Fibroblast of peridontal ligament (primary cell): ENCODE measurements around the gene ARHGAP18.

Experiments
- DNase-seq: peaks from one replicate; pipeline ENCODE4 v3.0.0-alpha.2; 2010; ENCODE audit errors: extremely low read depth

Gene ARHGAP18

DNA sequence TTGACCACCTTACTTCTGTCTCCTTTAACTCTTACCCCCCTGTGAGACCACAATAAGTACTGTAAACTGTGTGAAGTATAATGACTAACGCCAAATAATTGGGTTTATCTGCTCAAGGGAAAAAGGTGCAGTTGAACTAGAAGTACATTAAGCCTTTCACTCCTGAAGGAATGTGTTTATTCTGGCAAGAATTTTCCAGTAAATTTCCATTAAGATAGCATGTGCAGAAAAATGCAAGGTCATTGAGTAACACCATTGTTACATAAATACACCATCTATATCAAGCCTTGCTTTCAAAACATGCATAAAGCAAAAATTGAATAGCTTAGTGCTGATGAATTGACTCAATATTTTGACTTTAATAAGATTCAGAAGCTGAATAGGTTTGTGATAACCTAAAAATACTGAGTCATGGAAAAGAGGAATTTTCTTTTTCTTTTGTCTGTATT, 65.4 kb downstream of the ARHGAP18 start:
- peak; percentile 73 for DNase-seq

DNA sequence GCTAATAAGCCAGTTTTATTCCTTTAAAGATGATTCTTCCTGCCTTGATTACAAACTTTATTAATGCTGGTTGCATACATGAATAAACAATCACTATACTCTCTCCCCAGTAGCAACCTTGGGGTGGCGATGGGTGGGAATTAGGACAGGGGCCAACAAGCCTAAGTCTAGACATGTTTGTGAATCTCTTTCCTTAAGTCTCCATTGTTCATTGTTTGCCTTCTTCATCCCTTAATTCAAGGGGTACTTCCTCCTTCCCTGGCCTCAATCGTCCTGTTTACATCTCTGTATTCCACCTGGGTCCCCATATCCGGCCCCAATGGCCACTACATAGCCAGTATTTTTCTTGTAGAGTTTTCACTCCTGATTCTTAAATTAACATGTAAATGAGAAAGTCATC, 66.0 kb downstream of the ARHGAP18 start:
- no peak for DNase-seq

DNA sequence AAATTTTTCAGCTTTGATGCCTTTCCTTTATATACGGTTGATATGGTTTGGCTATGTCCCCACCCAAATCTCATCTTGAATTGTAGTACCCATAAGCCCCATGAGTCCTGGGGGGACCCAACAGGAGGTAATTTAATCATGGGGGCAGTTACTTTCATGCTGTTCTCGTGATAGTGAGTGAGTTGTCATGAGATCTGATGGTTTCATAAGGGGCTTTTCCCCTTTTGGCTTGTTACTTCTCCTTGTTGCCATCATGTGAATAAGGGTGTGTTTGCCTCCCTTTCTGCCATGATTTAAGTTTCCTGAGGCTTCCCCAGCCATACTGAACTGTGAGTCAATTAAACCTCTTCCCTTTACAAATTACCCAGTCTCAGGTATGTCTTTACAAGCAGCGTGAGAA, 66.8 kb downstream of the ARHGAP18 start:
- DNase-seq: no peak

DNA sequence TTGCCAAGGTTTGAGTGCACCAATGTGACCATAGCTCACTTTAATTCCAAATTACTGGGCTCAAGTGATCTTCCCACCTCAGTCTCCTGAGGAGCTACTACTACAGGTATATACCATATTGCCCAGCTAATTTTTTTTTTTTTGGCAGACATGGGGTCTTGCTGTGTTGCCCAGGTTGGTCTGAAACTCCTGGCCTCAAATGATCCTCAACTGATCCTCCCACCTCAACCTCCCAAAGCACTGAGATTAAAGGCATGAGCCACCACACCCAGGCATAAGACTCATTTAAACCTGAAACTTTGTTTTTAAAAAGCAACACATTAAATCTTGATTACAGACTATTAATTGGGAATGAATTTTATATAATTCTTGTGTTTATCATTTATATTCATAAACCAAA, 67.7 kb downstream of the ARHGAP18 start:
- no peak for DNase-seq

DNA sequence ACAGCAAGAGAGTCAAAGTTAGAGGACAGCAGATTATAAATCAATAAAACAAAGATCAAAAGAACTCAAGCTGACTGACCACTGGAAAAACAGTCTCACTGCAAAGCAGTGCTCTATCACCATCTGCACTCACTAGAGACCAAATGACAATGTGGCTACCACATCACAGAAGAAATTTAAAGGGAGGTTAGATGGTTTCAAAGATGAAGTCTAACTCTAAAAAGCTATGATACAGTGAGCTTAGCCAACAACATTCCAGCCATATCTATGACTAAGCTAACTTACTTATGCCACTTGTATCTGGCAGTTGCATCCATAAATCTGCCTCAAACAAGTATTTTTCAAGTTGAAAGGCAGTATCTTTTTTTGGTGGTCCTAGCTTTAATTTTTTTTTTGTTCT, 68.6 kb downstream of the ARHGAP18 start:
- DNase-seq: peak; percentile 80

DNA sequence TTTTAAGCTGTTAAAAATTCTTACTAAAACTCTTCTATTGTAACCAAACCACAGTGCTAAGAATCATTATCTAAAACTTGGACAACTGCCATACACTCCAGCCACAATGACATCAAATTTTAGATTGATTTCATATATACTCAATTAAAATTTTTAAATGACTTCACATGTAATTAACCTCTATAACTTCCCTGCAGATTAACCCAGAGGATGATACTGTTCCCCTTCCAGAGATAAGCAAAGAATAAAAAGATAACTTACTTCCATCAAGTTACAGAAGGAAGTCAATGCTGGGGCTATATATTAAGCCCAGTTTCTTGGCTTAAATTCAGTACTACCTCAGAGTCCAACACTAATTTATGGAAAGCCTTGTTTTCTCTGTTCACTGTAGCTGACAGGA, 71.3 kb downstream of the ARHGAP18 start:
- DNase-seq: no peak

DNA sequence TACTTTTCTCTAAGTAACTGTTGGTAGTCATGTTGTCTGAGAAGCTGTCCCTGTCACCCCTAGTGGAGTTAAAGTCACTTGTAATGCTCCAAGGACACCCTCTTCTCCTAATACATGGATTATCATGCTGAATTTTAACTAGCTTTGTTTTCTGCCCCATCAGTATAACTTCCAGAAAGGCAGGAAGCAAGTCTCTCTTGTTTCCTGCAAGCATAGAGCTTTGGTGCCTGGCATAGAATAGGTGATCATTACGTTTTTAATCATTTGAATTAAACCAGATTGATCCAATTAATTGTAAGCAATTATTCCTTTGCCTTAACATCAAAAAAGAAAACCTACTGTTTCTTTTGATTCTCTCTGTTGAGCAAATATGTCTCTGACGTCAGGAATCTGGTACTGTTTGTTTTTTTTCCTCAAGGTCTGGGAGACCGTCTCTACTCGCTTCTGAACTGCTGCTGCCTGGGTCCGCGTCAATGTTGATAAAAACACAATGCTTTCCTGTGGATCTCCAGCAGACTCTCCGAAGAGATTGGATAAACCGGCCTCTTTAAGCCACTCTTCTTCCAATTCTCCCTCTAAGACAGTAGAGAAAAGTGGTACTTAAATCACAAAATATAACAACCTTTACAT, 71.8 kb downstream of the ARHGAP18 start:
- peak; percentile 86 for DNase-seq

DNA sequence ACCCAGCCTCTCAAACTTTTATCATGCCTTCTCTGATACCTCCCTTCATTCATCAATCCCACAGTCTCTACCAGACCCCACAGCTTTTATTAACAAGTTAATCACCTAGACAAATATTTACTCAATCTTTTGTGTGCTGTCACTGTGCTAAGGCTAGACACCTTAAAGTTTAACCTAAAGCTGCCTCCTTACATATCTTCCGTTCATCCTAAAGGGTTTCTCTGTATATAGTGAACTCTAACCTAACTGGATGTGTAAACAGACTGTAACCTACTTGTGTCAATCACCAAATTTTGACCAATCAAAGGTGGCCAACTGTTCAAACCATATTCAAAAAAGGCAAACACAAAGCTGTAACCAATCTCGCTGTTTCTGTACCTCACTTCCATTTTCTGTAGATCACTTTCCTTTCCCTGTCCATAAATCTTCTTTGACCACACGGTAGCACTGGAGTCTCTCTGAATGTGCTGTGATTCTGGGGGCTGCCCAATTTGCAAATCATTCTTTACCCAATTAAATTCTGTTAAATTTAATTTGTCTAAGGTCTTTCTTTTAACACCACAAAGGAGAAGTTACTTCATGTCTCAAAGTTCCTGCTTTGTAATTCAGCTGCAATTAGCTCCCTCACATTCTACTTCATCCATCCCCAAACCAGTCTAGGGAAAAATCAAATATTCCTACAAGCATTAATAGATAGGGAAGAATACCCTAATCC, 72.5 kb downstream of the ARHGAP18 start:
- no peak for DNase-seq

DNA sequence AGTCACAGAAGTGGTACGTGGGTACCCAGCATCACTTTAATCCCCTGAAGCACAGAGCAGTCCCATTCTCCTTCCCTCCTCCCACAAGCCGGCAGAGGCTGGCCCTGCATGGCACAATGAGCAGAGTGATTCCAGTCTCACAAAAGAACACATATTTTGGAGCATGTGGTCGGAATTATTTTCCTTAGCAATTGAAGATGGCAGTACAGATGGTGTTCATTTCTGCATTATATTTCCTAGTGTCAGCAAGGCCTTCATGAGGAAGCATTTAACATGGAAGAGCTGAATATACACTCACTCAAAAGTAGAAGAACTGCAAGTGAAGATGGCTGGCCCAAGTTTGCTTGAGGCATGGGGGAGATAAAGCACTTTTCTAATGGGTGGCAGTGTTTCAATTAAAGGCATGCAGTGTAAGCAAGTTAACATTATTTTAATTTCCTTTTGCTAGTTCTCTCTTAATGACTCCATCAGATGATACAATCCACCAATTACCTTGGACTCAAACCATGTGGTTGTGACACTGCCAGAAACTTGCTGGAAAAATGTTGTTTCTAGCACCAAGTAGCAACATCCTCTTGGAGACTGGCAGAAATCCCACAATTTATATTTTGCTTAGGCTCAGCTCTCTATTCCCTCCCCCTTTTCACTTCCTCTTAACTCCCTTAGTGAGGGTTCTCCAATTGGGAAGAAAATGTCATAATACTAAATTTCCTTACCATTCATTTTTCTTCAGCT, 74.4 kb downstream of the ARHGAP18 start:
- DNase-seq: peak; percentile 94

DNA sequence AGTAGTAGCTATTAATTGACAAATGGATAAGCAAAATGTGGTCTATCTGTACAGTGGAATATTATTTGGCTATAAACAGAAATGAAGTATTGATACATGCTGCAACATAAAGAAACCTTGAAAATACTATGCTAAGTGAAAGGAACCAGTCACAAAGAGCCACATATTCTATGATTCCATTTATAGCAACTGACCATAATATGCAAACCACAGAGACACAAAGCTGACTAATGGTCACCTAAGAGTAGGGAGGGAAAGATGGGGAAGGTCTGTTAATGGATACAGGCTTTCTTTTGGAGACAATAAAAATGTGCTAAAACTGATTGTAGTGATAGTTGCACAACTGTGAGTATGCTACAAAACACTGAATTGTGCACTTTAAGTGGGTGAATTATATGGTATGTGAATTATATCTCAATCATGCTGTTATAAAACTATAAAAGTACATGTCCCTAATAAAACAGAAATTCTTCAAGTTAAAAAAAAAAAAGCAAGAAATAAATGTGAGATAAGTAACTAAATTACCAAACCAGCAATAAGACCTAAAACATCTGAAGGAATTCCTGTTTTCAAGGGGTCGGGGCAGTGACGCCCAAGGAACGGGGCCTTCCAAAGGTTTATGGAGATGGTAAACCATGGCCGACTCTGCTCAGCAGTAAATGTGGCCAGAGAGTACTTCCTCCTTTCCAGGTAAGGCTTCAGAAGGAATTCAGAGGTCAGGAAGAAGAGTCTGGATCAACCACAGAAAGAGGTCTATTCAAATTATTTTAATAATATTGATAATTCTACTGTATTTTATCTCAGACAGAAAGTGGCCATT, 75.4 kb downstream of the ARHGAP18 start:
- DNase-seq: no peak

DNA sequence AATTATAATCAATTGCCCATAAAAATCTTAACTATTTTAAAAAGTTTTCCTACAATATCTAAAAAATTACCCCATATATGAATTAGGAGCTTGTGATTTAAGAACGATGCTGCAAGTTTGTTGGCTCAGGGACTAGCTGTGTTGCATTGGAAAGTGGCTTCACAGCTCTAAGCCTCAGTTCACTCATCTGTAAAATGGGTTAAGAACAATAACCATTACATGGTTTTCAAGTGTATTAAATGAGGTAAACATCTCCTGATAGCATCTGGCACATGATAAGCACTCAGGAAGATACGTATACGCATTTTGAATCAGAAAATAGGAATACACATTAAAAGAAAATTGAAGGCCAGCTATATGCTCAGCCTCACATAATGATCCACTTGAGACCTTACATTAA, 76.4 kb downstream of the ARHGAP18 start:
- no peak for DNase-seq

DNA sequence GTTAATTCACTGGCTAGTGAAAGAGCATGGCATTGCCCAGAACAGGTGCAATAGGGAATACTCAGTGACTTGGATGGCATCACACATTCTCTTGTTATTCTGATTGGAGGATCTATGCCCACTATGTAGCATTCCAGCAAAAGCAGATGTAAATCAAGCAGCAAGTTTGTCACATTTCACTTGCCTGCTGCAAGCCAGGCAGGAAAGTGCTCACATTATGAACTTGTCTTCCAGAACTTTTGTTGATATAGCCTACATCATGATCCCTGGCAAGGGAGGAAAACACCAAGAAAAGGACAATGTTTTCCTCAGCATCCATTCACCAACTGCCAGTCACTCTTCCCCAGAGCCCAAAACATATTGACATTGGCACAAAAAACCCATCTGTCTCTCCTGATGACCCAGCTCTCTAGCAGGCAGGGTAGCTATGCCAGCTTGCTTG, 77.8 kb downstream of the ARHGAP18 start:
- no peak for DNase-seq

DNA sequence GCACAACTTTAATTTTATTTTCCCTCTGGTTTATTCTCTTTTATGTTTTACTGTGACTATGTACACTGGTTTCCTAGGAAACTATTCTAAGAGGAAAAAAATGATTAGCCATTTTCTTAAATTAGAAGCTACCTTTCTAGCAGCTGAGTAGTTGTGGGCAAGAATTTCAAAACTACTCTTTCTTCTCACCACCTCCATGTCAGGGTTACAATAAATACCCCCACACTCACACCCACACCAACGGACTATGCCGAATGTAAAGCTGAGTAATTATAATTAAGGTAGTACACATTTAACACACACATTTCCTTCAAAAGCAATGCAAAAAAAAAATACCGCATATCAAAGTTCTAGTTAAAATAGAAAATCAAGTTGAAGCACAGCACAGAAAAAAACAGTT, 78.9 kb downstream of the ARHGAP18 start:
- DNase-seq: no peak

DNA sequence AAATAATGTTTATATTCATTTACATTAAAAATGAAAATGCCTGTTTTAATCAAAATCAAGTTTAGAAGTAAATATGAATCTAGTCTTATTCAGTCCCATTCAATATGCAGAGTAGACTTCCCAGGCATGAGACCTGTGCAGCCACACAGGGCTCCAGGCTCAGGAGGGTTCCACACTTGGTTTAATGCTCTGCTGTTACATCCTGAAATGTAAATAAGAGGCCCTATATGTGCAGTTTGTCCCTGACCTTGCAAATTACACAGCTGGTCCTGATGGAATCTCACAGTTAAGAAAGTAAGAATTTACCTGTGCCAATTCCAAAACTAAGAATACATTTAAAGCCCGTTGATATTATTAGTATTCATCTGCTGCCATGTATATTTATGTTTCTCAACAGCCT, 79.4 kb downstream of the ARHGAP18 start:
- no peak for DNase-seq

DNA sequence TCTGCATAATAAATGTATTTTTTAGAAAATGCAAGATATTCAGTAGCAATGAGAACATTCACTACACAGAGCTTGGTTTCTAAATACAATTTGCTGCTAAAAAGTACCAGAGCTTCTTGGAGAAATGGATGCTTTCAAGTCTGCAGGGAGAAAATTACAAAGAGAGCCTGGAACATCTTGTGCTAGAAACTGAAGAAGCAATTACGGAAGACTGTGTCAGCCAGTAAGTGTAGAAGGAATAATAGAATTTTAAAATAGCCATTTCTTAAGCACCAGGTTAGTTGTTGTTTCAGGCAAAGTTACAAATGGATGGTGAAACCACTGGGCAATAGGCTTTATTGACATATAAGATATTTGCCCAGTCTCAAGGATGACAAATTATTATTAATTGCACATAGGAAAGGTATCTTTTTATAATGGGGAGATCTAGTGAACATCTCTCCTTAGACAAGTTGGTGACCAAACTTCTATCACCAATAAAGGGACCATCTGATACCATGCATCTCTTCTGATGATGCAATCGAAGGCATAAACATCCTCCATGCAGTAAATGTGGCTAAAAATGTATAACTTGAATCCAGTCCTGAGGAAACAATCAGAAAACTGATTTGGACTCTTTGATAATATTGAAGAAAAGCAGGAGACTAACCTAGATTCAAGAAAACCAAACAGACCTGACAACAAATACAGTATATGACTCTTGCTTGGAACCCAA, 81.7 kb downstream of the ARHGAP18 start:
- DNase-seq: no peak

DNA sequence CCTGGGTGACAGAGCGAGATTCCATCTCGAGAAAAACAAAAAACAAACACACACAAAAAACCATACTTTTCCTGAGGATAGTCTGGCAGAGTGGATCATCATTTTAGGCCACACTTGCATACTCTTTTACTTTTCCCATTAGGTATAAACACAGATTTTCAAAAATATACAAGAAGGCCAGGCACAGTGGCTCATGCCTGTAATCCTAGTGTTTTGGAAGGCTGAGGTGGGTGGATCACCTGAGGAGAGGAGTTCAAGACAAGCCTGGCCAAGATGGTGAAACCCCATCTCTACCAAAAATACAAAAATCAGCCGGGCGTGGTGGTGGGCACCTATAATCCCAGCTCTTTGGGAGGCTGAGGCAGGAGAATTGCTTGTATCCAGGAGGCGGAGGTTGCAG, 85.5 kb downstream of the ARHGAP18 start:
- DNase-seq: no peak

DNA sequence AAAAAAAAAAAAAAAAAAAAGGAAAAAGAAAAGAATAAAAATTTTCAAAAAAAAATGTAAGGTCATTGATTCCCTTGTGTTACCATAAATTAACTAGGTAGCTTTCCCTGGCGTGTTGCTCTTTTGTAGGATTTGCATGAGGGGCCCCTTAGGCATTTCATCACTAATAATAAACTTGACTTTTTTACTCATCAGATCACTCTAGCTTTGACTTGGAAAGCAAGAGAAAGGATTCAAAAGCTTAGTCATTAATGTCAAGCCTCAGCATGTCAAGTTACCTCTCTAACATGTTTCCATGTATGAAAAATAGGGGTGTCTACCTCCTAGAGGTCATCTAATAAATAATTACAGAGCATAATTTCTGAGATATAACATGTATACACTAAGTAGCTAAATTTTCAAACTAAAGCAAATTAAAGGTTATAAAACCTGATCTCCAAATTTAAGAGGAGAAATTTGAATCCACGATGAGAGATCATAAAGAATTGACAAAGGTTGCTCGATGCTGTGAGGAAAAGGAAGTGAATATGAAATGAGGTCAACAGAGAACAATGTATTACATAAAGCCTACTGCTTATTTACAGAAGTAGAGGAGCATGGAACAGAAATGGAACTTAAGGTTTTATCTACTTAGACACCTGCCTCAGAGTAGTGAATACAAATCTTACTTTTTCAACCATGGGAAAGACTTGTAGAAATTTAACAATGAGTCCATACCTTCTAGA, 86.8 kb downstream of the ARHGAP18 start:
- no peak for DNase-seq

DNA sequence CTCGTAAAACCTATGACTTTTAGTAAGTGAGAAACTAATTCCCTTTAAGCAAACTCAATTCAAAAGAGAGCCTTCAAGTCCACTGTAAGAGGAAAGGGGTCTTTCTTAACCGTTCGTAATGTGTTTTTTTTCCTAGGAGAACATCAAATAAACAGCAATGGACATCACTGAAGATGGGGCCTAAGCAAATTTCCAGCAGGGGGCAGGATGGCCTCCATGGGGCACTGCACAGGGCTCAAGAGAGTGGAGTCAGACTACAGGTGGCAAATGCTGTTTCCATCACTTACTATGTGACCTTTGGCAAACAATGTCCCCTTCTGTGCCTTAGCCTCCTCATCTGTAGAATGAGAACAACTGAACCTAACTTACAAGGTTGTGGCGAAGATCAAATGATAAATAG, 88.7 kb downstream of the ARHGAP18 start:
- no peak for DNase-seq

DNA sequence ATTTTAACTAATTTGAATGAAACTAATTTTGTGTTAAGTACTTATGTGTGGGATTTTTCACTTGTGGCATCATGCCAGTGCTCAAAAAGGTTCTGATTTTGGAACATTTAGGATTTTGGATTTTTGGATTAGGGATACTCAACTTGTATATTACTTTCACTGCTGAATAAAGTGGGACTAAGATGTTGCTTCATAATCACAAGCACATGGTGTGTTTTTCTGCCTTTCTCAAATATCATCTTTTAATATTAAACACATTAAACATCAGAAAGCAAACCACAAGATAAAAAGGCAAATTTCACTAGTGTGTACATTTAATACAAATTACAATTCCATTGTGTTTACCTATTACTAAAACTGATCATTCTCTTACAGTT, 89.8 kb downstream of the ARHGAP18 start:
- DNase-seq: peak; percentile 56

DNA sequence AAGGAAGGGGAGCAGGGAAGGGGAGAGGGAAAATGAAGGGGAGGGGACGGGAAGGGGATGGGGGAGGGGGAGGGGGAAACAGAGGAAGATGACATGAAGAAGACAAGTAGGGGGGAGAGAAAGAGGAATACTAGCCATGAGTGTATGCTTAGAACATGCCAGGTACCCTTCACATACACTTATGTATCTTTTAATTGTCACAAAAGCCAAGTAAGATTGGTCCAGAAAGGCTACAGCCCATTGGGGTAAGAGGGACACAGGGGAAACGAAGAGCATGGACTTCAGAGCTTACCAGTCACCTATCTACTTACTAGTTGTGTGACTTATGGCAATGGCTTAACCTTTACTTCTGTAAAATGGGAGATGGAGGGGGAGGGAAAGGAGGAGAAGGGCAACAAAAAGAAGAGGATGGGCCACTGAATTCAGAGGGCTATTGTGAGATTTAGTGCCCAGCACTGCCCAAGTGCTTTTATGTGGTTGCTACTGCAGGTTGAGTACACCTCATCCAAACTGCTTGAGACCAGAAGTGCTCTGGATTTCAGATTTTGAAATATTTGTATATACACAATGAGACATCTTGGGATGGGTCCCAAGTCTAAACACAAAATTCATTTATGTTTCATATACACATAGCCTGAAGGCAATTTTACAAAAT, 90.3 kb downstream of the ARHGAP18 start:
- DNase-seq: no peak
